ENCODE measurements around the gene TMEM72. TPM values are rescaled to one million over a fixed set of nuclear protein-coding genes. Genes with fewer than 3 reads are reported as not detected.
A peak's percentile ranks its signal among the peaks of the same experiment; 100 is the strongest.

TMEM72 gene
- total RNA-seq, 2 donors from 2014 or later: not detected

GRCh38 chr10:44955413-44956070 lies 44.4 kb downstream of the TMEM72 start:
- Histone ChIP-seq H3K27ac (no peak overlapping the region), H3K4me3 (no peak overlapping the region), H3K9me3 (no peaks in the 10 kb centered on the region), H3K27me3 (replicated peaks; ENCODE audit: insufficient read depth) (no peaks in the 10 kb centered on the region), H3K4me1 (ENCODE audit: control insufficient read depth in 1 of 2, low read depth in 2 of 2) (peaks cover 9 to 23% of the 10 kb centered on the region in 2 donors), H3K36me3 (no peaks in the 10 kb centered on the region)
- TF ChIP-seq CTCF (IDR thresholded peaks at IDR 0.05): no peak
- no peak for DNase-seq (ENCODE audit: low spot score)
- no peak for ATAC-seq (ENCODE audit: insufficient number of reproducible peaks, low FRiP score, low read depth)

GRCh38 chr10:44956226-44956625 lies 45.1 kb downstream of the TMEM72 start:
- no peak for TF ChIP-seq CTCF (IDR thresholded peaks at IDR 0.05)
- Histone ChIP-seq H3K27me3 (replicated peaks; ENCODE audit: insufficient read depth) (no peaks in the 10 kb centered on the region), H3K36me3 (no peaks in the 10 kb centered on the region), H3K4me1 (ENCODE audit: control insufficient read depth in 1 of 2, low read depth in 2 of 2) (peaks cover 9 to 30% of the 10 kb centered on the region in 2 donors), H3K9me3 (no peaks in the 10 kb centered on the region), H3K27ac (no peak overlapping the region), H3K4me3 (no peak overlapping the region)
- DNase-seq (ENCODE audit: low spot score): no peak
- ATAC-seq (ENCODE audit: insufficient number of reproducible peaks, low FRiP score, low read depth): no peak

GRCh38 chr10:44956717-44957706 lies 45.9 kb downstream of the TMEM72 start:
- Histone ChIP-seq H3K27ac (no peak overlapping the region), H3K4me1 (ENCODE audit: control insufficient read depth in 1 of 2, low read depth in 2 of 2) (peaks cover 9 to 38% of the 10 kb centered on the region in 2 donors), H3K36me3 (no peaks in the 10 kb centered on the region), H3K9me3 (no peaks in the 10 kb centered on the region), H3K27me3 (replicated peaks; ENCODE audit: insufficient read depth) (no peaks in the 10 kb centered on the region), H3K4me3 (no peak overlapping the region)
- DNase-seq (ENCODE audit: low spot score) (no peak), ATAC-seq (ENCODE audit: insufficient number of reproducible peaks, low FRiP score, low read depth) (no peak)
- TF ChIP-seq CTCF (IDR thresholded peaks at IDR 0.05): no peak

GRCh38 chr10:44958196-44958897 lies 47.2 kb downstream of the TMEM72 start:
- DNase-seq (ENCODE audit: low spot score) (no peak), ATAC-seq (ENCODE audit: insufficient number of reproducible peaks, low FRiP score, low read depth) (no peak)
- Histone ChIP-seq H3K9me3 (no peaks in the 10 kb centered on the region), H3K36me3 (no peaks in the 10 kb centered on the region), H3K4me3 (peak overlapping the region; percentile 79), H3K4me1 (ENCODE audit: control insufficient read depth in 1 of 2, low read depth in 2 of 2) (peaks cover 13 to 51% of the 10 kb centered on the region in 2 donors), H3K27ac (peak overlapping the region; percentile 74 to 88), H3K27me3 (replicated peaks; ENCODE audit: insufficient read depth) (no peaks in the 10 kb centered on the region)
- TF ChIP-seq CTCF (IDR thresholded peaks at IDR 0.05): no peak

- peaks cover 17 to 57% of the 10 kb centered on the region in 2 donors for H3K4me1 ChIP-seq (ENCODE audit: control insufficient read depth in 1 of 2, low read depth in 2 of 2)
- no peak for ATAC-seq (ENCODE audit: insufficient number of reproducible peaks, low FRiP score, low read depth)
Measured at GRCh38 chr10:44958898-44959246, 47.7 kb downstream of the TMEM72 start.

More at GRCh38 chr10:44958898-44959246, 47.7 kb downstream of the TMEM72 start:
- Histone ChIP-seq H3K9me3 (no peaks in the 10 kb centered on the region), H3K4me3 (peak overlapping the region; percentile 79), H3K36me3 (no peaks in the 10 kb centered on the region), H3K27ac (peak overlapping the region; percentile 74 to 88), H3K27me3 (replicated peaks; ENCODE audit: insufficient read depth) (no peaks in the 10 kb centered on the region)
- DNase-seq (ENCODE audit: low spot score): no peak
- no peak for TF ChIP-seq CTCF (IDR thresholded peaks at IDR 0.05)
